Upper lobe of left lung (tissue), 4 donors: ENCODE results near the gene UBR4.

ENCODE experiments used
- EP300 ChIP-seq, 4 donors: sonication (generic); formaldehyde crosslinking; IDR thresholded peaks; one replicate each; pipeline ENCODE4 v1.5.1; 2017; ENCODE audit warnings: antibody characterized with exemption in 4 of 4, control low read depth in 2 of 4
- POLR2AphosphoS5 ChIP-seq, 2 donors: sonication (generic); formaldehyde crosslinking; IDR thresholded peaks; one replicate each; pipeline ENCODE4 v1.5.1; 2017; ENCODE audit warnings: antibody characterized with exemption in 2 of 2
- TF ChIP-seq, protein P1 (sequence below), 6 experiments: fragments of 450-650 bp in 4 of 6; fragments of 200-600 bp in 2 of 6; sonication (generic) in 2 of 6; IDR thresholded peaks; one replicate each; pipeline ENCODE4 v1.5.1; 2016 to 2019; ENCODE audit warnings: antibody characterized with exemption in 6 of 6

GRCh38 chr1:19059773-19060172, 150.3 kb downstream of the UBR4 start:
- TF ChIP-seq, protein P1, sequence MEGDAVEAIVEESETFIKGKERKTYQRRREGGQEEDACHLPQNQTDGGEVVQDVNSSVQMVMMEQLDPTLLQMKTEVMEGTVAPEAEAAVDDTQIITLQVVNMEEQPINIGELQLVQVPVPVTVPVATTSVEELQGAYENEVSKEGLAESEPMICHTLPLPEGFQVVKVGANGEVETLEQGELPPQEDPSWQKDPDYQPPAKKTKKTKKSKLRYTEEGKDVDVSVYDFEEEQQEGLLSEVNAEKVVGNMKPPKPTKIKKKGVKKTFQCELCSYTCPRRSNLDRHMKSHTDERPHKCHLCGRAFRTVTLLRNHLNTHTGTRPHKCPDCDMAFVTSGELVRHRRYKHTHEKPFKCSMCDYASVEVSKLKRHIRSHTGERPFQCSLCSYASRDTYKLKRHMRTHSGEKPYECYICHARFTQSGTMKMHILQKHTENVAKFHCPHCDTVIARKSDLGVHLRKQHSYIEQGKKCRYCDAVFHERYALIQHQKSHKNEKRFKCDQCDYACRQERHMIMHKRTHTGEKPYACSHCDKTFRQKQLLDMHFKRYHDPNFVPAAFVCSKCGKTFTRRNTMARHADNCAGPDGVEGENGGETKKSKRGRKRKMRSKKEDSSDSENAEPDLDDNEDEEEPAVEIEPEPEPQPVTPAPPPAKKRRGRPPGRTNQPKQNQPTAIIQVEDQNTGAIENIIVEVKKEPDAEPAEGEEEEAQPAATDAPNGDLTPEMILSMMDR (IDR thresholded peaks at IDR 0.05), result no peak
- no peak for TF ChIP-seq POLR2AphosphoS5 (IDR thresholded peaks at IDR 0.05)
- no peak for TF ChIP-seq EP300 (IDR thresholded peaks at IDR 0.05)
